Erythroblast (primary cell): Measurements from ENCODE around the gene C1S.
A peak's percentile ranks its signal among the peaks of the same experiment; 100 is the strongest.

ENCODE experiments used
- DNase-seq, 2 experiments: peaks; one replicate each; lab custom pipeline; 2025; lab: John Stamatoyannopoulos, UW
- GATA1 ChIP-seq: IDR thresholded peaks from 2 replicates; pipeline ENCODE4 v1.6.1; 2011; ENCODE audit warnings: low read depth, mild to moderate bottlenecking, control low read depth, low read length, moderate library complexity
- POLR2A ChIP-seq: IDR thresholded peaks from 2 replicates; pipeline ENCODE4 v1.6.1; 2011; ENCODE audit warnings: mild to moderate bottlenecking, low read length

Gene C1S

DNA sequence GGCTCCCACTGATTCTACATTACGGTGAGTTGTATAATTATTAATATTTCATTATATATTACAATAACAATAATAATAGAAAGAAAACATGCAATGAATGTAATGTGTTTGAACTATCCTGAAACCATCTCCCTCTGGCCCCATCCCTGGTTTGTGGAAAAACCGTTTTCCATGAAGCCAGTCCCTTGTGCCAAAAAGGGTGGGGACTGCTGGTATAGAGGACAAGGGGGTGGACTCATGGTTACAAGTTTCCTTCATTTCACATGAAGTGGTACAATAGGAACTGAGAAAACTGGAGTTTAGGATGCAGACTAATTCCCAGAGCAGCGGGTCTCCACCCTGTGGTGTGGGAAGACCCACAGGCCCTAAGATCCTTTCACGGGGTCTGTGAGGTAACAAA is 51.5 kb downstream of the C1S start:
- no peak for DNase-seq
- no peak for TF ChIP-seq POLR2A
- TF ChIP-seq GATA1: no peak

GRCh38 chr12:7113389-7113871 is 52.9 kb downstream of the C1S start:
- peak; percentile 63 to 80 for DNase-seq
- no peak for TF ChIP-seq GATA1
- TF ChIP-seq POLR2A: no peak

DNA sequence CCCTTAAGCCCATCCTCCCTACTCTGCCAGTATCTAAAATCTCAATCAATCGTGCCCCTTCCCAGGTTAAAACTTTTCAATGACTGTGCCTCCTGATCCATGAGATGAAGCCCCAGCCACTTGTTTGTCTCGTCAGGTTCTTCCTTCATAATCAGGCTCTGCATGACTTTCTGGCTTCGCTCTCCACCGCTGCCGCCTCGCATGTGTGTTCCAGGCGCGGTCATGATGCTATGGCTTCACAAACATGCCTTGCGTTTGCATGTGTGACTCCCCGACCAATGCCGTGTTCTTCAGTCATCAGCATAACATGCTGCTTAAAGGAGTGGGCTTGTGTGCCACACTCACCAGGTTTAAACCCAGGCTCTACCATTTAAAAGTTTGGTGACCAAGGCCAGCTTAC is 53.5 kb downstream of the C1S start:
- DNase-seq: no peak
- TF ChIP-seq POLR2A (no peak), GATA1 (no peak)

DNA sequence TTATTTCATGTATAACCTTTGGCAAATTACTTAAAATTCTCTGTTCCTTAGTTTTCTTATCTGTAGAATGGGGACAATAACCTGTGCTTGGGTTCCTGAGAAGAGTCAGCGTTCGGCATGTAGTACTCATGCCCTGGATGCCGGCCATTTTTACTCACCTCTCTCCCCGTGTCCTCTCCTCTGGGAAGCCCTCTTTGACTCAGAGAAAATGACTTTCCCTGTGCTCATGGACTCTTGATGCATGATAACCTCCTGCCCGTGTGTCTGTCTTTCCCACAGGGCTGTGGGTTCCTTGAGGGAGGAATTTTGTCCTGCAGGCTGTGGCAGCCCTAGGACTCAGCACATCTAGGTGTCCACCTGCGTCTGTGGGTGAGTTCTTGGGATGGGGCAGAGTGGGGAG is 54.3 kb downstream of the C1S start:
- no peak for DNase-seq
- TF ChIP-seq POLR2A: no peak
- TF ChIP-seq GATA1: no peak

GRCh38 chr12:7116196-7116595 is 55.7 kb downstream of the C1S start:
- TF ChIP-seq GATA1 (no peak), POLR2A (no peak)
- peak; percentile 66 to 82 for DNase-seq

DNA sequence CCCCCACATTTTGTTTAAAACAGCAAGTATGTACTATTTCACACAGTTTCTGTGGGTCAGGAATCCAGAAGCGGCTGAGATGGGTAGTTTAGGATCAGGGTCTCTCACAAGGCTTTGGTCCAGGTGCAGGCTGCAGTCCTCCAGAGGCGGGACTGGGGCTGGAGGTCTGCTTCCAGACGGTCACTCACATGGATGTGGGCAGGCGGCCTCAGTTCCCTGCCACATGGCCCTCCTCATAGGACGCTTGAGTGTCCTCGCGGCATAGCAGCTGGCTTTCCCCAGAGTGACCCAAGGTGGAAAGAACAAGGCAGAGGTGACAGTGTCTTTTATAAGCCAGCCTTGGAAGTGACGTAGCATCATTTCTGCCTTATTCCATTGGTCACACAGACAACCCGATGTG is 56.4 kb downstream of the C1S start:
- no peak for DNase-seq
- TF ChIP-seq POLR2A (no peak), GATA1 (no peak)

DNA sequence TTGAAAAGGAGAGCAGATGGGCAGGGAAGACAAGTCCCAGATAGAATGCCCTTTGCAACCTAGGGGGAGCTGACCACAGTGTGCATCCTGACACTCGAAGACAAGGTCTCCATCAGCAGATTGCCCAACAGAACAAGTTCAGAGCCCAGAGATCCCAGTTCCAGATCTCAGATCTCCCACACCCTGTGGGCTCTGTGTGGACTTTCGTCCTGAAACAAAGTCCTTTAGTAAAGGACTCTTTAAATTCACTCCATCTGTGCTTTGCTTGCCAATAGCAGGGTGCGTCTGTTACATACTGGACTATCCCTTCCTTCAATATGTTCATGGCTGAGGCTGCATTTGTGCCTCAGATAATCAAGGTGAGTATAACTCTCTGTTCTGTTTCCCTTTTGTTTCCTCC is 57.2 kb downstream of the C1S start:
- TF ChIP-seq POLR2A (no peak), GATA1 (no peak)
- no peak for DNase-seq

GRCh38 chr12:7118881-7119280 is 58.4 kb downstream of the C1S start:
- TF ChIP-seq POLR2A: no peak
- no peak for TF ChIP-seq GATA1
- no peak for DNase-seq

GRCh38 chr12:7120166-7120565 is 59.6 kb downstream of the C1S start:
- DNase-seq: no peak
- TF ChIP-seq POLR2A: no peak
- no peak for TF ChIP-seq GATA1
